MCF 10A (cell line): ENCODE measurements around the gene PPP1R13L. TPM values are rescaled to one million over a fixed set of nuclear protein-coding genes. Genes with fewer than 3 reads are reported as not detected.

Experiments used
- BruUV-seq: library from RNA; stranded (reverse); fragments of 400-500 nt; replicated peaks from 2 replicates; lab custom pipeline; 2021; lab: Mats Ljungman, UMichigan
- CTCF ChIA-PET: fragments of 300-600 bp; sonication (Branson Sonifier 250); formaldehyde crosslinking; extraction: SDS; loops from one replicate; lab custom pipeline; 2021; ENCODE audit warnings: antibody characterized with exemption, inconsistent platforms; lab: Yijun Ruan, JAX
- POLR2A ChIA-PET: fragments of 300-600, 350-650 bp; sonication (Branson Sonifier 250); formaldehyde crosslinking; extraction: SDS; loops from one replicate; lab custom pipeline; 2020; ENCODE audit warnings: antibody characterized with exemption, inconsistent platforms; lab: Yijun Ruan, JAX
- DNase-seq: peaks from one replicate; pipeline ENCODE4 v3.0.0-alpha.2; 2018; ENCODE audit not compliant: unreplicated experiment
- H3K27ac Mint-ChIP-seq: one replicate; pipeline ENCODE4 v1.8.0; 2022; ENCODE audit warnings: mild to moderate bottlenecking, low read depth, mixed read lengths; ENCODE audit not compliant: unreplicated experiment
- H3K27me3 Mint-ChIP-seq: one replicate; pipeline ENCODE4 v1.8.0; 2022; ENCODE audit warnings: mixed read lengths; ENCODE audit not compliant: insufficient read depth, unreplicated experiment
- H3K36me3 Mint-ChIP-seq: one replicate; pipeline ENCODE4 v1.8.0; 2022; ENCODE audit warnings: mild to moderate bottlenecking, moderate library complexity, mixed read lengths; ENCODE audit not compliant: insufficient read depth, unreplicated experiment
- H3K4me1 Mint-ChIP-seq: one replicate; pipeline ENCODE4 v1.8.0; 2022; ENCODE audit warnings: mixed read lengths; ENCODE audit not compliant: insufficient read depth, unreplicated experiment
- H3K4me3 Mint-ChIP-seq: one replicate; pipeline ENCODE4 v1.8.0; 2022; ENCODE audit warnings: mild to moderate bottlenecking, moderate library complexity, mixed read lengths; ENCODE audit not compliant: unreplicated experiment
- H3K9me3 Mint-ChIP-seq: one replicate; pipeline ENCODE4 v1.8.0; 2022; ENCODE audit warnings: mixed read lengths; ENCODE audit not compliant: unreplicated experiment
- CTCF ChIP-seq: fragments of 200-600 bp; IDR thresholded peaks from one replicate; pipeline ENCODE4 v1.8.0; 2022; ENCODE audit warnings: antibody characterized with exemption, mild to moderate bottlenecking; ENCODE audit not compliant: unreplicated experiment
- intact Hi-C: fragments of 100-400 bp; cut with micrococcal nuclease; formaldehyde crosslinking; loops from 2 replicates; pipeline ENCODE4 v1.14.1; 2022
- total RNA-seq: library from RNA; stranded (reverse); gene quantifications from 2 replicates; pipeline ENCODE4 v1.2.3, GENCODE V29; 2022

The PPP1R13L gene
- total RNA-seq, 1 experiment from 2014 or later: 161 TPM

GRCh38 chr19:45348367-45349125 is 56.3 kb downstream of the PPP1R13L start:
- Mint-ChIP-seq H3K27me3 (no peaks in the 10 kb centered on the region), H3K9me3 (no peaks in the 10 kb centered on the region), H3K27ac (no peak overlapping the region), H3K4me3 (no peak overlapping the region), H3K4me1 (peaks cover 6% of the 10 kb centered on the region), H3K36me3 (peaks cover 12% of the 10 kb centered on the region)
- intact Hi-C loops: no loop called here
- DNase-seq: no peak
- BruUV-seq: no TSS peak
- POLR2A ChIA-PET: interaction anchor here (0.6 kb wide), 2 partner anchors 10 to 42 kb away, joined by 3 read pairs; no protein-coding TSS in a partner anchor
- TF ChIP-seq CTCF: no peak
- CTCF ChIA-PET: no interaction called here

GRCh38 chr19:45347570-45348366 is 57.1 kb downstream of the PPP1R13L start:
- Mint-ChIP-seq H3K27me3 (no peaks in the 10 kb centered on the region), H3K27ac (no peak overlapping the region), H3K4me1 (peaks cover 6% of the 10 kb centered on the region), H3K4me3 (no peak overlapping the region), H3K36me3 (peaks cover 7% of the 10 kb centered on the region), H3K9me3 (no peaks in the 10 kb centered on the region)
- no peak for DNase-seq
- BruUV-seq: no TSS peak
- intact Hi-C loops: no loop called here
- POLR2A ChIA-PET: interaction anchor here (0.6 kb wide), 2 partner anchors 9 to 41 kb away, joined by 3 read pairs; no protein-coding TSS in a partner anchor
- CTCF ChIA-PET: no interaction called here
- no peak for TF ChIP-seq CTCF

- POLR2A ChIA-PET: no interaction called here
- intact Hi-C loops: no loop called here
- CTCF ChIA-PET: interaction anchor here (1.0 kb wide), 1 partner anchor 99 kb away, joined by 3 read pairs; no protein-coding TSS in a partner anchor
- Mint-ChIP-seq H3K4me1 (peaks cover 6% of the 10 kb centered on the region), H3K9me3 (no peaks in the 10 kb centered on the region), H3K4me3 (no peak overlapping the region), H3K27ac (no peak overlapping the region), H3K27me3 (no peaks in the 10 kb centered on the region), H3K36me3 (peaks cover 7% of the 10 kb centered on the region)
- no TSS peak for BruUV-seq
- no peak for DNase-seq
- TF ChIP-seq CTCF: no peak
Measured at GRCh38 chr19:45346449-45346848, 58.4 kb downstream of the PPP1R13L start.

- ChIA-PET CTCF (interaction anchor here (0.5 to 0.6 kb wide), 2 partner anchors 133 to 1814 kb away, joined by 3 read pairs; no protein-coding TSS in a partner anchor), POLR2A (no interaction called here)
- Mint-ChIP-seq H3K9me3 (no peaks in the 10 kb centered on the region), H3K27me3 (no peaks in the 10 kb centered on the region), H3K4me1 (peaks cover 6% of the 10 kb centered on the region), H3K27ac (no peak overlapping the region), H3K4me3 (no peak overlapping the region), H3K36me3 (no peaks in the 10 kb centered on the region)
- TF ChIP-seq CTCF: no peak
- intact Hi-C loops: no loop called here
- no TSS peak for BruUV-seq
- DNase-seq: no peak
Measured at GRCh38 chr19:45345506-45345860, 59.4 kb downstream of the PPP1R13L start.
